H1 (cell line): ENCODE measurements around the gene PLEKHA5. TPM values are rescaled to one million over a fixed set of nuclear protein-coding genes. Genes with fewer than 3 reads are reported as not detected.
"Not testable (repeated sequence)": the region's sequence is repeated elsewhere in the genome, so short reads cannot be mapped to it uniquely, and the experiment has no call there.

Source experiments
- CTCF ChIA-PET: fragments of 300-600 bp; sonication (Branson Sonifier 250); formaldehyde crosslinking; loops from one replicate; lab custom pipeline; 2021; ENCODE audit not compliant: partially characterized antibody; lab: Charles Lee
- POLR2A ChIA-PET: fragments of 300-600 bp; sonication (Branson Sonifier 250); formaldehyde crosslinking; loops from one replicate; lab custom pipeline; 2021; ENCODE audit warnings: inconsistent platforms; ENCODE audit not compliant: partially characterized antibody; lab: Charles Lee
- DNase-seq, 2 experiments: peaks; one replicate each; pipeline versions ENCODE4 v3.0.0 to v3.0.0-alpha.2; 2010 to 2022; ENCODE audit warnings: low spot score in 2 of 2, low read depth in 1 of 2, mixed read lengths in 1 of 2
- FAIRE-seq: peaks from 2 replicates; lab custom pipeline; 2011; peaks lifted over from hg19 to GRCh38; lab: Jason Lieb, UNC
- H2AFZ ChIP-seq: 2 replicates; pipeline ENCODE4 v1.8.1; 2012; ENCODE audit warnings: low read length, inconsistent platforms
- H2AK5ac ChIP-seq: 2 replicates; pipeline ENCODE4 v1.6.1; 2013; ENCODE audit warnings: low read depth, low read length
- H2BK120ac ChIP-seq: replicated peaks from 2 replicates; pipeline ENCODE3; 2013; ENCODE audit warnings: low read depth, low read length, inconsistent platforms
- H2BK12ac ChIP-seq: 2 replicates; pipeline ENCODE4 v1.6.1; 2013; ENCODE audit warnings: low read depth, low read length
- H2BK15ac ChIP-seq: 2 replicates; pipeline ENCODE4 v1.6.1; 2013; ENCODE audit warnings: low read length
- H2BK20ac ChIP-seq: 2 replicates; pipeline ENCODE4 v1.6.1; 2013; ENCODE audit warnings: low read length
- H2BK5ac ChIP-seq: 2 replicates; pipeline ENCODE4 v1.6.1; 2013; ENCODE audit warnings: low read depth, low read length
- H3K14ac ChIP-seq: 2 replicates; pipeline ENCODE4 v1.6.1; 2013; ENCODE audit warnings: inconsistent platforms; ENCODE audit not compliant: insufficient read length
- H3K18ac ChIP-seq: 2 replicates; pipeline ENCODE4 v1.6.1; 2013; ENCODE audit warnings: low read length; ENCODE audit errors: extremely low read depth
- H3K23ac ChIP-seq: 2 replicates; pipeline ENCODE4 v1.6.1; 2013; ENCODE audit warnings: inconsistent platforms; ENCODE audit not compliant: insufficient read length
- H3K23me2 ChIP-seq: 2 replicates; pipeline ENCODE4 v1.6.1; 2013; ENCODE audit warnings: low read depth, low read length
- H3K27ac ChIP-seq: 2 replicates; pipeline ENCODE4 v1.6.1; 2011; ENCODE audit warnings: low read depth, low read length, inconsistent platforms
- H3K27me3 ChIP-seq, 4 experiments: replicated peaks in 1 of 4; 1 replicate in 1 of 4; 2 replicates in 3 of 4; pipeline versions ENCODE4 v1.6.1 to v1.8.1; 2011 to 2013; ENCODE audit warnings: low read length in 3 of 4, mild to moderate bottlenecking in 3 of 4, inconsistent platforms in 2 of 4, mixed read lengths in 2 of 4, moderate library complexity in 1 of 4; ENCODE audit not compliant: control insufficient read depth in 3 of 4, insufficient read depth in 3 of 4; ENCODE audit errors: extremely low read depth in 1 of 4
- H3K36me3 ChIP-seq, 4 experiments: 2 replicates each; pipeline versions ENCODE4 v1.6.1 to v1.8.1; 2011 to 2013; ENCODE audit warnings: mild to moderate bottlenecking in 4 of 4, low read length in 3 of 4, moderate library complexity in 2 of 4, control low read depth in 1 of 4, inconsistent platforms in 1 of 4; ENCODE audit not compliant: insufficient read depth in 4 of 4, control insufficient read depth in 2 of 4
- H3K4ac ChIP-seq: replicated peaks from 2 replicates; pipeline ENCODE3; 2013; ENCODE audit warnings: low read length, low read depth, mixed read lengths, inconsistent platforms; ENCODE audit not compliant: insufficient read length
- H3K4me1 ChIP-seq, 4 experiments: replicated peaks in 1 of 4; 1 replicate in 1 of 4; 2 replicates in 3 of 4; pipeline versions ENCODE4 v1.6.1 to v1.8.1; 2011 to 2013; ENCODE audit warnings: low read length in 3 of 4, inconsistent platforms in 2 of 4, mixed read lengths in 1 of 4; ENCODE audit not compliant: insufficient read depth in 4 of 4, control insufficient read depth in 3 of 4
- H3K4me2 ChIP-seq, 2 experiments: 2 replicates each; pipeline versions ENCODE4 v1.6.1 to v1.8.1; 2011 to 2013; ENCODE audit warnings: low read depth in 2 of 2, low read length in 2 of 2, control low read depth in 1 of 2, inconsistent platforms in 1 of 2, mild to moderate bottlenecking in 1 of 2; ENCODE audit not compliant: insufficient read depth in 1 of 2
- H3K4me3 ChIP-seq, 4 experiments: fragments of 200-600, 300-600 bp in 1 of 4; sonication (generic), shearing (Covaris generic), sonication (Bioruptor Twin) in 1 of 4; 2 replicates each; pipeline versions ENCODE4 v1.5.1 to v1.8.1; 2011 to 2016; ENCODE audit warnings: low read length in 4 of 4, low read depth in 3 of 4, control low read depth in 2 of 4, inconsistent platforms in 2 of 4, mild to moderate bottlenecking in 2 of 4, mixed read lengths in 1 of 4, moderate library complexity in 1 of 4; ENCODE audit not compliant: insufficient read depth in 2 of 4; ENCODE audit errors: extremely low read depth in 1 of 4
- H3K56ac ChIP-seq: replicated peaks from 2 replicates; pipeline ENCODE3; 2013; ENCODE audit warnings: low read depth, mild to moderate bottlenecking, mixed read lengths, low read length, inconsistent platforms; ENCODE audit not compliant: insufficient read length
- H3K79me1 ChIP-seq: 2 replicates; pipeline ENCODE4 v1.6.1; 2013; ENCODE audit warnings: low read depth, low read length, control low read depth
- H3K79me2 ChIP-seq, 2 experiments: 2 replicates each; pipeline versions ENCODE4 v1.6.1 to v1.8.1; 2012 to 2013; ENCODE audit warnings: low read length in 2 of 2, mild to moderate bottlenecking in 2 of 2, inconsistent platforms in 1 of 2; ENCODE audit not compliant: insufficient read depth in 2 of 2, control insufficient read depth in 1 of 2
- H3K9ac ChIP-seq, 4 experiments: replicated peaks in 1 of 4; 1 replicate in 1 of 4; 2 replicates in 3 of 4; pipeline versions ENCODE4 v1.6.1 to v1.8.1; 2011 to 2013; ENCODE audit warnings: low read depth in 3 of 4, low read length in 3 of 4, control low read depth in 2 of 4, mild to moderate bottlenecking in 2 of 4, moderate library complexity in 2 of 4, inconsistent platforms in 1 of 4; ENCODE audit errors: extremely low read depth in 1 of 4
- H3K9me3 ChIP-seq, 2 experiments: 2 replicates each; pipeline versions ENCODE4 v1.6.1 to v1.8.1; 2012 to 2013; ENCODE audit warnings: mild to moderate bottlenecking in 2 of 2, moderate library complexity in 2 of 2, control low read depth in 1 of 2, inconsistent platforms in 1 of 2, low read depth in 1 of 2, low read length in 1 of 2, mixed read lengths in 1 of 2; ENCODE audit not compliant: insufficient read depth in 2 of 2
- H4K20me1 ChIP-seq, 2 experiments: replicated peaks in 1 of 2; 2 replicates each; pipeline versions ENCODE3 to v1.8.1; 2011 to 2013; ENCODE audit warnings: inconsistent platforms in 2 of 2, low read length in 2 of 2, mild to moderate bottlenecking in 1 of 2; ENCODE audit not compliant: insufficient read depth in 2 of 2, control insufficient read depth in 1 of 2
- H4K5ac ChIP-seq: 2 replicates; pipeline ENCODE4 v1.6.1; 2013; ENCODE audit warnings: low read length, low read depth, mixed read lengths, inconsistent platforms; ENCODE audit not compliant: insufficient read length
- H4K8ac ChIP-seq: 2 replicates; pipeline ENCODE4 v1.8.0; 2013; ENCODE audit warnings: mild to moderate bottlenecking, moderate library complexity, low read length, inconsistent platforms; ENCODE audit not compliant: insufficient read depth; ENCODE audit errors: extremely low read depth
- H4K91ac ChIP-seq: replicated peaks from 2 replicates; pipeline ENCODE3; 2013; ENCODE audit warnings: low read length, mixed read lengths, inconsistent platforms; ENCODE audit not compliant: insufficient read length
- WGBS, 2 experiments: shearing (Covaris generic) in 1 of 2; methylation state at CpG; one replicate each; pipeline versions ENCODE4 v1.1.6 to v1.1.7; 2013 to 2015; ENCODE audit warnings: low lambda C conversion rate in 2 of 2, mixed read lengths in 2 of 2, inconsistent platforms in 1 of 2, low coverage in 1 of 2, missing lambda C conversion rate in 1 of 2; ENCODE audit not compliant: insufficient replicate concordance in 2 of 2, insufficient coverage in 1 of 2, insufficient read length in 1 of 2; ENCODE audit errors: extremely low coverage in 1 of 2, missing lambda C conversion rate in 1 of 2; 5-methylcytosine and 5-hydroxymethylcytosine counted together
- polyA plus RNA-seq, 7 experiments: library from polyadenylated mRNA; depleted of rRNA in 3 of 7; stranded (reverse) in 5 of 7; unstranded in 2 of 7; fragments of >200 nt in 5 of 7; fragments of 200-250 nt in 2 of 7; gene quantifications; 1 replicate in 5 of 7; 2 replicates in 1 of 7; 4 replicates in 1 of 7; pipeline versions ENCODE4 v1.2.1 to v1.2.3, GENCODE V29; 2011 to 2013; ENCODE audit warnings: missing spikeins in 2 of 7, mixed read lengths in 2 of 7
- total RNA-seq: library from RNA; stranded (reverse); fragmentation: NEBNext Ultra II Directional; extraction: Animal tissue kit (Norgen Biotek cat#: 25700); gene quantifications from 2 replicates; pipeline ENCODE4 v1.2.1, GENCODE V29; 2021

PLEKHA5 gene
- total and polyA plus RNA-seq, 2 of the 8 experiments (the other 6 are each of a cell fraction or from before 2014, with no cell fraction given), result 17.2 to 66.1 TPM

- H4K20me1 ChIP-seq, H2BK5ac ChIP-seq, H4K5ac ChIP-seq, POLR2A ChIA-PET, H3K14ac ChIP-seq, H2BK12ac ChIP-seq, H3K4me3 ChIP-seq, H3K27ac ChIP-seq, FAIRE-seq, H2BK120ac ChIP-seq, H3K18ac ChIP-seq, H4K8ac ChIP-seq, H3K79me1 ChIP-seq, DNase-seq, H3K9ac ChIP-seq, H3K27me3 ChIP-seq, H3K23ac ChIP-seq, H4K91ac ChIP-seq, H3K9me3 ChIP-seq, H3K79me2 ChIP-seq, H3K4ac ChIP-seq, H3K23me2 ChIP-seq, H3K4me2 ChIP-seq, H3K4me1 ChIP-seq, H2BK20ac ChIP-seq, H2AK5ac ChIP-seq, H2AFZ ChIP-seq, H2BK15ac ChIP-seq, H3K56ac ChIP-seq: not testable (repeated sequence)
- CTCF ChIA-PET, result interaction anchor here (0.6 kb wide), 1 partner anchor 1101 kb away, joined by 3 read pairs; no protein-coding TSS in a partner anchor
- WGBS, 2 experiments, result 87% methylated on average over 4 of the region's 4 CpGs; no CpG with 5 or more reads in 1 of the 2 experiments
- H3K36me3 ChIP-seq, result peaks cover 6 to 71% (median 16%) of the 10 kb centered on the region in 4 experiments
Observed at GRCh38 chr12:19350850-19351249, 221.3 kb downstream of the PLEKHA5 start.
